ENCODE data around the gene CENPA. TPM values are rescaled to one million over a fixed set of nuclear protein-coding genes. Genes with fewer than 3 reads are reported as not detected.

CENPA gene
- total RNA-seq, 1 donor from 2014 or later: 4.9 TPM

GRCh38 chr2:26752656-26753055, 33.2 kb upstream of the CENPA start:
- no peak for TF ChIP-seq CTCF (IDR thresholded peaks at IDR 0.05; ENCODE audit: insufficient read depth, low read length, poor library complexity, severe bottlenecking)
- H3K27me3 ChIP-seq (ENCODE audit: control insufficient read depth, insufficient read depth, low read length): no peaks in the 10 kb centered on the region
- H3K36me3 ChIP-seq (ENCODE audit: control insufficient read depth, insufficient read depth, low read length): no peaks in the 10 kb centered on the region
- H3K4me3 ChIP-seq (ENCODE audit: low read depth, low read length): no peak overlapping the region
- no peak for DNase-seq (ENCODE audit: low read depth)

- DNase-seq (ENCODE audit: low read depth): no peak
- TF ChIP-seq CTCF (IDR thresholded peaks at IDR 0.05; ENCODE audit: insufficient read depth, low read length, poor library complexity, severe bottlenecking): no peak
- no peak overlapping the region for H3K4me3 ChIP-seq (ENCODE audit: low read depth, low read length)
Observed at GRCh38 chr2:26754539-26754938, 31.3 kb upstream of the CENPA start.

GRCh38 chr2:26754972-26755670, 30.7 kb upstream of the CENPA start:
- H3K4me3 ChIP-seq (ENCODE audit: low read depth, low read length): no peak overlapping the region
- no peaks in the 10 kb centered on the region for H3K27me3 ChIP-seq (ENCODE audit: control insufficient read depth, insufficient read depth, low read length)
- H3K36me3 ChIP-seq (ENCODE audit: control insufficient read depth, insufficient read depth, low read length): no peaks in the 10 kb centered on the region
- no peak for TF ChIP-seq CTCF (IDR thresholded peaks at IDR 0.05; ENCODE audit: insufficient read depth, low read length, poor library complexity, severe bottlenecking)
- no peak for DNase-seq (ENCODE audit: low read depth)

More at GRCh38 chr2:26754539-26754938, 31.3 kb upstream of the CENPA start:
- H3K36me3 ChIP-seq (ENCODE audit: control insufficient read depth, insufficient read depth, low read length): no peaks in the 10 kb centered on the region
- no peaks in the 10 kb centered on the region for H3K27me3 ChIP-seq (ENCODE audit: control insufficient read depth, insufficient read depth, low read length)

- no peak overlapping the region for H3K4me3 ChIP-seq (ENCODE audit: low read depth, low read length)
- no peaks in the 10 kb centered on the region for H3K27me3 ChIP-seq (ENCODE audit: control insufficient read depth, insufficient read depth, low read length)
- H3K36me3 ChIP-seq (ENCODE audit: control insufficient read depth, insufficient read depth, low read length): no peaks in the 10 kb centered on the region
- no peak for DNase-seq (ENCODE audit: low read depth)
- TF ChIP-seq CTCF (IDR thresholded peaks at IDR 0.05; ENCODE audit: insufficient read depth, low read length, poor library complexity, severe bottlenecking): no peak
Observed at GRCh38 chr2:26756337-26756736, 29.5 kb upstream of the CENPA start.

GRCh38 chr2:26757873-26758789, 27.7 kb upstream of the CENPA start:
- Histone ChIP-seq H3K27me3 (ENCODE audit: control insufficient read depth, insufficient read depth, low read length) (no peaks in the 10 kb centered on the region), H3K36me3 (ENCODE audit: control insufficient read depth, insufficient read depth, low read length) (no peaks in the 10 kb centered on the region), H3K4me3 (ENCODE audit: low read depth, low read length) (no peak overlapping the region)
- no peak for TF ChIP-seq CTCF (IDR thresholded peaks at IDR 0.05; ENCODE audit: insufficient read depth, low read length, poor library complexity, severe bottlenecking)
- DNase-seq (ENCODE audit: low read depth): peak; percentile 99

All from kidney epithelial cell (primary cell).